HepG2 (cell line): ENCODE data around the gene DCLRE1C. TPM values are rescaled to one million over a fixed set of nuclear protein-coding genes. Genes with fewer than 3 reads are reported as not detected.

Experiments used
- ATAD3A ChIP-seq: sonication (generic); formaldehyde crosslinking; IDR thresholded peaks from 2 replicates; pipeline ENCODE4 v1.4.0; 2020; ENCODE audit warnings: missing genetic modification reagents
- ATF7-NPFF ChIP-seq: sonication (generic); formaldehyde crosslinking; IDR thresholded peaks from 2 replicates; pipeline ENCODE4 v1.8.1; 2023; ENCODE audit warnings: mild to moderate bottlenecking, low read depth, missing genetic modification reagents, moderate library complexity
- CCAR2 ChIP-seq: fragments of 200-400 bp; formaldehyde crosslinking; optimal IDR thresholded peaks from 2 replicates; pipeline ENCODE3; 2018; ENCODE audit warnings: low read depth, mild to moderate bottlenecking, low read length, moderate library complexity
- FOSL1 ChIP-seq: sonication (generic); formaldehyde crosslinking; IDR thresholded peaks from 2 replicates; pipeline ENCODE4 v1.9.0; 2021; ENCODE audit warnings: missing genetic modification reagents, borderline replicate concordance
- HCFC1 ChIP-seq: fragments of 150-350 bp; IDR thresholded peaks from 2 replicates; pipeline ENCODE4 v1.6.1; 2014; ENCODE audit warnings: low read depth, low read length
- HNRNPL ChIP-seq: fragments of 200-400 bp; formaldehyde crosslinking; IDR thresholded peaks from 2 replicates; pipeline ENCODE4 v1.6.1; 2017; ENCODE audit warnings: mild to moderate bottlenecking, low read depth, low read length
- KMT2B ChIP-seq: IDR thresholded peaks from 2 replicates; pipeline ENCODE4 v1.6.1; 2016; ENCODE audit warnings: missing genetic modification reagents, missing compliant biosample characterization
- SRSF4 ChIP-seq: fragments of 200-400 bp; formaldehyde crosslinking; IDR thresholded peaks from one replicate; pipeline ENCODE4 v1.6.1; 2018; ENCODE audit warnings: mild to moderate bottlenecking, low read depth, low read length, moderate library complexity; ENCODE audit not compliant: poor library complexity, severe bottlenecking
- ZFX ChIP-seq: sonication (generic); formaldehyde crosslinking; IDR thresholded peaks from 2 replicates; pipeline ENCODE4 v1.4.0; 2020; ENCODE audit warnings: mild to moderate bottlenecking, low read depth, missing genetic modification reagents, moderate library complexity
- ZNF530 ChIP-seq: sonication (generic); formaldehyde crosslinking; IDR thresholded peaks from 2 replicates; pipeline ENCODE4 v1.5.0; 2020; ENCODE audit warnings: low read depth, mild to moderate bottlenecking, missing genetic modification reagents
- ZNF564 ChIP-seq: sonication (generic); formaldehyde crosslinking; IDR thresholded peaks from 2 replicates; pipeline ENCODE4 v1.8.1; 2023; ENCODE audit warnings: mild to moderate bottlenecking, missing genetic modification reagents
- ZNF816 ChIP-seq: sonication (generic); formaldehyde crosslinking; IDR thresholded peaks from 2 replicates; pipeline ENCODE4 v1.8.0; 2022; ENCODE audit warnings: missing genetic modification reagents, mild to moderate bottlenecking, borderline replicate concordance
- polyA plus RNA-seq, 8 experiments: library from polyadenylated mRNA; depleted of rRNA in 3 of 8; stranded (reverse) in 7 of 8; unstranded in 1 of 8; fragments of >200 nt; fragmentation: Illumina TruSeq in 4 of 8; extraction: Trizol in 4 of 8; gene quantifications; 2 replicates each; pipeline versions ENCODE4 v1.2.1 to v1.2.3, GENCODE V29; 2011 to 2016; ENCODE audit warnings: low read depth in 4 of 8, missing spikeins in 1 of 8, mixed read lengths in 1 of 8; ENCODE audit not compliant: insufficient read depth in 1 of 8
- total RNA-seq, 5 experiments: library from RNA; depleted of rRNA; stranded (reverse); fragments of >200 nt; fragmentation: Illumina TruSeq; extraction: Trizol; gene quantifications; 2 replicates each; pipeline ENCODE4 v1.2.3, GENCODE V29; 2016; ENCODE audit warnings: low read depth in 1 of 5
- TF ChIP-seq, protein P1 (sequence below): sonication (generic); IDR thresholded peaks from 2 replicates; pipeline ENCODE4 v1.6.1; 2016; ENCODE audit warnings: low read depth, borderline replicate concordance
- TF ChIP-seq, protein P2 (sequence below): sonication (generic); formaldehyde crosslinking; IDR thresholded peaks from 2 replicates; pipeline ENCODE4 v1.5.1; 2020; ENCODE audit warnings: missing genetic modification reagents, mild to moderate bottlenecking, borderline replicate concordance
- TF ChIP-seq, protein P3 (sequence below): IDR thresholded peaks from 2 replicates; pipeline ENCODE4 v1.6.1; 2012; ENCODE audit warnings: low read length, improper control_type of control experiment
- TF ChIP-seq, protein P4 (sequence below): sonication (generic); formaldehyde crosslinking; IDR thresholded peaks from 2 replicates; pipeline ENCODE4 v1.4.0; 2020; ENCODE audit warnings: missing genetic modification reagents

Gene DCLRE1C
- total and polyA plus RNA-seq, 2 of the 13 experiments (the other 11 are each of a cell fraction or from before 2014, with no cell fraction given): 3.0 to 10.3 TPM

DNA sequence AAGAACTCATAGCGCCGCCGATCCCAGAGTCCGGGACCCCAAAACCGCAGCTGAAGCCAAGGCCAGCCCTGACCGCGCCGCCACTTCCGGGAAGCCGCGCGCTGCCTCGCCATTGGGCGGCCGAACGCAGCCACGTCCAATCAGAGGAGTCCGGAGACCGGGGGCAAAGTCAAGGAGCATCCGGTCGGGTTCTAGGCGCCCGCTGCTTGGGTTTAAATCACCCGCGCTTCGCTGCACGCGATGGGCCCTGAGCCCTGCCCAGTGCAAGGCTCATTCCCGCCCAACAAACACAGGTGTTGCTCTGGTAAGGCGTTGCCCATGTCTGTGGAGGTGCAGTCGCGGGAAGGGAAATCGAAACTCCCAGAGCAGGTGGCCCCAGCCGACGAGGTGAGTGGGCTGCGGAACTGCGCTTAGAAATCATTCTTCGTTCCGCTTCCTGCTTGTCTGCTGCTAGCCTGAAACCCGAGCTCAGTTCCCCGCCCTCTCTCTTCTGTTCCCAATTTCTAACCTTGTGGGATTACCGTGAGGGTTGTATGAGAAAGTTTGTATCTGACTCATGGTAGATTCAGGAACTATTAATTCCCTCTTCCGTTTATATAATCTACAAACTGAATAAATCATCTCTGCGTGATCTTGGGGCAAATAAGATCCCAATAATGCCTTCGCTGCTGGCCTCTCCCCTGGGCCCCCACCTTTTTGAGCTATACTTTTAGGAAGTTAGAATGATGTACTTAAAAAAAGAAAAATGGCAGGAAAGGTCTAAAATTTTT is at the start of gene DCLRE1C (continued):
- TF ChIP-seq HNRNPL: peak; percentile 69; the same call in 1 of the 2 replicates
- no peak for TF ChIP-seq FOSL1 (CRISPR knock-in tag)
- TF ChIP-seq, protein P1, sequence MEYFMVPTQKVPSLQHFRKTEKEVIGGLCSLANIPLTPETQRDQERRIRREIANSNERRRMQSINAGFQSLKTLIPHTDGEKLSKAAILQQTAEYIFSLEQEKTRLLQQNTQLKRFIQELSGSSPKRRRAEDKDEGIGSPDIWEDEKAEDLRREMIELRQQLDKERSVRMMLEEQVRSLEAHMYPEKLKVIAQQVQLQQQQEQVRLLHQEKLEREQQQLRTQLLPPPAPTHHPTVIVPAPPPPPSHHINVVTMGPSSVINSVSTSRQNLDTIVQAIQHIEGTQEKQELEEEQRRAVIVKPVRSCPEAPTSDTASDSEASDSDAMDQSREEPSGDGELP: peak; percentile 74; the same call in 1 of the 2 replicates
- peak; percentile 95 for TF ChIP-seq ZNF564 (CRISPR knock-in tag)
- TF ChIP-seq CCAR2: no peak
- no peak for TF ChIP-seq SRSF4
- TF ChIP-seq, protein P2, sequence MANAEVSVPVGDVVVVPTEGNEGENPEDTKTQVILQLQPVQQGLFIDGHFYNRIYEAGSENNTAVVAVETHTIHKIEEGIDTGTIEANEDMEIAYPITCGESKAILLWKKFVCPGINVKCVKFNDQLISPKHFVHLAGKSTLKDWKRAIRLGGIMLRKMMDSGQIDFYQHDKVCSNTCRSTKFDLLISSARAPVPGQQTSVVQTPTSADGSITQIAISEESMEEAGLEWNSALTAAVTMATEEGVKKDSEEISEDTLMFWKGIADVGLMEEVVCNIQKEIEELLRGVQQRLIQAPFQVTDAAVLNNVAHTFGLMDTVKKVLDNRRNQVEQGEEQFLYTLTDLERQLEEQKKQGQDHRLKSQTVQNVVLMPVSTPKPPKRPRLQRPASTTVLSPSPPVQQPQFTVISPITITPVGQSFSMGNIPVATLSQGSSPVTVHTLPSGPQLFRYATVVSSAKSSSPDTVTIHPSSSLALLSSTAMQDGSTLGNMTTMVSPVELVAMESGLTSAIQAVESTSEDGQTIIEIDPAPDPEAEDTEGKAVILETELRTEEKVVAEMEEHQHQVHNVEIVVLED (CRISPR knock-in tag): peak; percentile 82
- TF ChIP-seq ZNF530 (CRISPR knock-in tag): 0 out of 2 replicates have a peak, but pooled peaks have one; percentile 40
- peak; percentile 92 for TF ChIP-seq KMT2B
- TF ChIP-seq, protein P3, sequence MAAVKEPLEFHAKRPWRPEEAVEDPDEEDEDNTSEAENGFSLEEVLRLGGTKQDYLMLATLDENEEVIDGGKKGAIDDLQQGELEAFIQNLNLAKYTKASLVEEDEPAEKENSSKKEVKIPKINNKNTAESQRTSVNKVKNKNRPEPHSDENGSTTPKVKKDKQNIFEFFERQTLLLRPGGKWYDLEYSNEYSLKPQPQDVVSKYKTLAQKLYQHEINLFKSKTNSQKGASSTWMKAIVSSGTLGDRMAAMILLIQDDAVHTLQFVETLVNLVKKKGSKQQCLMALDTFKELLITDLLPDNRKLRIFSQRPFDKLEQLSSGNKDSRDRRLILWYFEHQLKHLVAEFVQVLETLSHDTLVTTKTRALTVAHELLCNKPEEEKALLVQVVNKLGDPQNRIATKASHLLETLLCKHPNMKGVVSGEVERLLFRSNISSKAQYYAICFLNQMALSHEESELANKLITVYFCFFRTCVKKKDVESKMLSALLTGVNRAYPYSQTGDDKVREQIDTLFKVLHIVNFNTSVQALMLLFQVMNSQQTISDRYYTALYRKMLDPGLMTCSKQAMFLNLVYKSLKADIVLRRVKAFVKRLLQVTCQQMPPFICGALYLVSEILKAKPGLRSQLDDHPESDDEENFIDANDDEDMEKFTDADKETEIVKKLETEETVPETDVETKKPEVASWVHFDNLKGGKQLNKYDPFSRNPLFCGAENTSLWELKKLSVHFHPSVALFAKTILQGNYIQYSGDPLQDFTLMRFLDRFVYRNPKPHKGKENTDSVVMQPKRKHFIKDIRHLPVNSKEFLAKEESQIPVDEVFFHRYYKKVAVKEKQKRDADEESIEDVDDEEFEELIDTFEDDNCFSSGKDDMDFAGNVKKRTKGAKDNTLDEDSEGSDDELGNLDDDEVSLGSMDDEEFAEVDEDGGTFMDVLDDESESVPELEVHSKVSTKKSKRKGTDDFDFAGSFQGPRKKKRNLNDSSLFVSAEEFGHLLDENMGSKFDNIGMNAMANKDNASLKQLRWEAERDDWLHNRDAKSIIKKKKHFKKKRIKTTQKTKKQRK: no peak
- TF ChIP-seq, protein P4, sequence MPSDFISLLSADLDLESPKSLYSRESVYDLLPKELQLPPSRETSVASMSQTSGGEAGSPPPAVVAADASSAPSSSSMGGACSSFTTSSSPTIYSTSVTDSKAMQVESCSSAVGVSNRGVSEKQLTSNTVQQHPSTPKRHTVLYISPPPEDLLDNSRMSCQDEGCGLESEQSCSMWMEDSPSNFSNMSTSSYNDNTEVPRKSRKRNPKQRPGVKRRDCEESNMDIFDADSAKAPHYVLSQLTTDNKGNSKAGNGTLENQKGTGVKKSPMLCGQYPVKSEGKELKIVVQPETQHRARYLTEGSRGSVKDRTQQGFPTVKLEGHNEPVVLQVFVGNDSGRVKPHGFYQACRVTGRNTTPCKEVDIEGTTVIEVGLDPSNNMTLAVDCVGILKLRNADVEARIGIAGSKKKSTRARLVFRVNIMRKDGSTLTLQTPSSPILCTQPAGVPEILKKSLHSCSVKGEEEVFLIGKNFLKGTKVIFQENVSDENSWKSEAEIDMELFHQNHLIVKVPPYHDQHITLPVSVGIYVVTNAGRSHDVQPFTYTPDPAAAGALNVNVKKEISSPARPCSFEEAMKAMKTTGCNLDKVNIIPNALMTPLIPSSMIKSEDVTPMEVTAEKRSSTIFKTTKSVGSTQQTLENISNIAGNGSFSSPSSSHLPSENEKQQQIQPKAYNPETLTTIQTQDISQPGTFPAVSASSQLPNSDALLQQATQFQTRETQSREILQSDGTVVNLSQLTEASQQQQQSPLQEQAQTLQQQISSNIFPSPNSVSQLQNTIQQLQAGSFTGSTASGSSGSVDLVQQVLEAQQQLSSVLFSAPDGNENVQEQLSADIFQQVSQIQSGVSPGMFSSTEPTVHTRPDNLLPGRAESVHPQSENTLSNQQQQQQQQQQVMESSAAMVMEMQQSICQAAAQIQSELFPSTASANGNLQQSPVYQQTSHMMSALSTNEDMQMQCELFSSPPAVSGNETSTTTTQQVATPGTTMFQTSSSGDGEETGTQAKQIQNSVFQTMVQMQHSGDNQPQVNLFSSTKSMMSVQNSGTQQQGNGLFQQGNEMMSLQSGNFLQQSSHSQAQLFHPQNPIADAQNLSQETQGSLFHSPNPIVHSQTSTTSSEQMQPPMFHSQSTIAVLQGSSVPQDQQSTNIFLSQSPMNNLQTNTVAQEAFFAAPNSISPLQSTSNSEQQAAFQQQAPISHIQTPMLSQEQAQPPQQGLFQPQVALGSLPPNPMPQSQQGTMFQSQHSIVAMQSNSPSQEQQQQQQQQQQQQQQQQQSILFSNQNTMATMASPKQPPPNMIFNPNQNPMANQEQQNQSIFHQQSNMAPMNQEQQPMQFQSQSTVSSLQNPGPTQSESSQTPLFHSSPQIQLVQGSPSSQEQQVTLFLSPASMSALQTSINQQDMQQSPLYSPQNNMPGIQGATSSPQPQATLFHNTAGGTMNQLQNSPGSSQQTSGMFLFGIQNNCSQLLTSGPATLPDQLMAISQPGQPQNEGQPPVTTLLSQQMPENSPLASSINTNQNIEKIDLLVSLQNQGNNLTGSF (CRISPR knock-in tag): no peak
- no peak for TF ChIP-seq HCFC1
- peak; percentile 100 for TF ChIP-seq ATF7-NPFF (CRISPR knock-in tag)
- peak; percentile 96; the same call in 1 of the 2 replicates for TF ChIP-seq ZNF816 (CRISPR knock-in tag)
- TF ChIP-seq ATAD3A (CRISPR knock-in tag): no peak
- peak; percentile 87 for TF ChIP-seq ZFX (CRISPR knock-in tag)
